GM18508 (cell line): ENCODE data around the gene SSU72.

Source experiments
- ATAC-seq: cut with Tn5 transposase; IDR thresholded peaks from one replicate; pipeline ENCODE4 v1.9.1; 2021; ENCODE audit warnings: moderate number of reproducible peaks; ENCODE audit not compliant: insufficient read depth, unreplicated experiment

The SSU72 gene

GRCh38 chr1:1574721-1575537 is at the start of gene SSU72:
SSU72 (minus strand) TSS chr1:1574863; CDS start chr1:1574557, 306 bp downstream.
- no peak for ATAC-seq

DNA sequence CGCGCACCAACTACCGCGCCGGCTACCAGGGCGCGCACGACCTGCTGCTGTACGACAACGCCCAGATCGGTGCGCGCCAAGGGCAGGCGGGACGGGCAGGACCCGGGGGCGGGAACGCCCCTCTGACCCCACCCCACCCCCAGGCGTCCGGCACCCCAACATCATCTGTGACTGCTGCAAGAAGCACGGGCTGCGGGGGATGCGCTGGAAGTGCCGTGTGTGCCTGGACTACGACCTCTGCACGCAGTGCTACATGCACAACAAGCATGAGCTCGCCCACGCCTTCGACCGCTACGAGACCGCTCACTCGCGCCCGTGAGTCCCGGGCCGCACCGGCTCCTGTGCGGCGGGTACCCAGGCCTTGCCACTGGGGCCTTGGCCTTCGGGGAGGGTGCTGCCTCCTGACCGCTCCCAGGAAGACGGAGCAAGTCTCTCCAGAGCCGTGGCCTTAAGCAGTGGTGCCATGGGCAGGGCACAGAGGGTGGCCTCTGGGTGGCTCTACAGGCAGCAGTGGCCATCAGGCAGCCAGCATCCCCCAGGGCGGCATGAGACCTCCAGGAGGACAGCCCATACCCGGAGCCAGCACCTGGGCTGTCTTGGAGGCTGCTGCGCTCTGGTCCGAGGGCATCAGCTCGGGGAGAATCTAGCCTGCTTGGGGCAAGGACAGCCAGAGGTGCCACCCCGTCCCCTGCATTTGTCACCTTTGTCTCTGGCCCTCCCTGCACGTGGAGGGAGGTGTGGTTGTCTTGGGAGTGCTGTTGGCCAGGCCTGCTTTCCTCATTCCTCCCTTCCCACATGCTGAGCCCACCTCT is 49.2 kb upstream of the SSU72 start:
- no peak for ATAC-seq

- no peak for ATAC-seq
These were observed 48.5 kb upstream of the SSU72 start for GRCh38 chr1:1623181-1623630.

DNA sequence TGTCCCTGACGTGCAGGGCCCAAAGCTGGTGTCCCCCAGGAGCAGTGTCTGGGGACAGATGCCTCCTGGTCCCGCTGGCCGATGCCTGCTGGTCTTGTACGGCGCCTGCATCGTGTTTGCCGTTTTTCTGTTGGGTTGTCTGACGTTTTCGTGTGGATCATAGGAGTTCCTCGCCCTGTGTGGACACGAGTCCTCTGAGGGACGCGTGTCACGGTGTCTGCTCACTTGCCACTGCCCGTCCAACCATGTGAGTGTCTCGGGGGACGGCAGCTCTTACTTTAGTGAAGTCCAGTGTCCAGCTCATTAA is 48.1 kb upstream of the SSU72 start:
- ATAC-seq = no peak

- ATAC-seq = no peak
These were observed 47.5 kb upstream of the SSU72 start for GRCh38 chr1:1622010-1622787.

GRCh38 chr1:1621173-1622009 is 46.7 kb upstream of the SSU72 start:
- no peak for ATAC-seq

DNA sequence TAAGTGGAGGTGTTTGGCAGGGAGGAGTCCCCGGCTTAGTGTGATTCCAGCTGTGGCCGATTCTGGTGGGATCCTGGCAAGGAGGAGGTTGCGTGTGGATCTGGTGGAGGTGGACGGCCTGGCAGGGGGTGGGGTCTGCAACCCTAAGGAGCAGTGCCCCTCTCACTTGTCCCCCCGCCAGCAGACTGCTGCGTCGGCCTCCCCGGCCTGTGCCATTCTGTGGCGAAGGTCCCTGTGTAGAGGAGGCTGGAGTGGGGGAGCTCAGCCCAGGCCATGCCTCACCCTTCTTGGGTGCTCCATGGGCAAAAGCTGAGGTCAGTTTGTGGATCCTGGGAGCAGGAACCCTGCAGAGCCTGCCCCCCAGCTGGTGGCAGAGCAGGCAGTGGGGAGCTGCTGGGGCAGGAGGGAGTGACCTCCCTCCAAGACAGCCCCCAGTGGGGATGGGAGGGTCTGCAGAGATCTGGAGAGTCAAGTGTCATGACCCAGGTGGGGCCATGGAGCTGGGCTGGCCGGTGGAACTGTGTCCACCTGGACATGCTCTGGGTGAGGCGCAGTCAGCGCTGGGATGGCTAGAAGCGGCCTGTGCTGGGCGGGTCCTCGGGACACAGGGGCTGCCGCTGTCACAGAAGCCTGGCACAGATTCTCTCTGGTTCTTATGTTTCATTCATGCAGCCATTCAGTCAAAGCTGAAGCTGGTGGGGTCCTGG is 45.9 kb upstream of the SSU72 start:
- no peak for ATAC-seq

DNA sequence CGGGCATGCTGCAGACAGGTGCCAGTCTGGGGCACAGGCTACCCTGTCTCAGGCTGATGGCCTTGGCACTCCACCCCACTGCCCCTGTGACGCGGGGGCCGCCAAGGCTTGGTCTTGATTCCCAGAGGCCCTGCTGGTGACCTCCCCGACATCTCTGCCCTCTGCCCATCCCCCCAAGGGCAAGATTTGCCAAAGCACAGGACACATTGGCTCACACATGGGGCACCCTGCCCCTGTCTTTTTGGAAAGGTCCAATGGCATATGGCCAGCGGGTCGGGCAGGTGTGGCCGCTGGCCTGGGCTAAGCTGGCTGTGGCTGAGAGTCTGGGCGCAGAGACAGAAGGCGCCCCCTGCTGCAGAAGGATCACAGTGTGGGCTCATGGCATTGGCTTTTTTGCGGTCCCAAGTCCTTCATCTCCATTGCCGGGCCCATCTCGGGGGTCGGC is 45.3 kb upstream of the SSU72 start:
- no peak for ATAC-seq

DNA sequence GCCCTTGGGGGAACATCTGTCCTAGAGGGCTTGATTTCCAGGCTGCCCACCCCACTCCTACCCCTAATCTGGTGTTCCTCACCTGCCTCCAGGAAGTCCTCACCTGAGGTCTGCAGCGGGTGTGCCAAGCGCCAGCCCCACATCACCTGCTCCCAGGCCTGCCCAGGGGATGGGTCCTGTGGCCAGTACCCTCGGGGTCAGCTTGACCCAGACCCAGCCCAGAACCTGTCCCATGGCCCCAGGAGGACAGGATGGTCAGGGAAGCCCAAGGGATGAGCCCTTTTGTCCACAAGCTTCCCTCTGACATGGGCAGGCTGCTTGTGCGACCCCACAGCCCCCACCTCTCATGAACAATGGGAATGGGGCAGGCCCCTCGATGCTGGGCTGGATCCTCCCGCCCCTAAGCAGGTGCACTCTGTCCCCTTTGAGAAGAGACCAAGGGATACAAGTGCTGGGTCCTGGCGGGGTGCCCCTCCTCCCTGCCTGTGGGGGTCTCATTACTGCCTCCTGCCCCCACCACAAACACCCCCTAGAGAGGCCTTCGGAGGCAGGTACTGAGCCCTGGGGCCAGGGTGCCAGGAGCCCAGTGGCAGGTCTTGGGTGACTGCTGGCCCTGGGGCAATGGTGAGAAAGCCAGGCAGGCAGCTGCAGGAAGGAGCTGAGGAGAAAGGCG is 43.9 kb upstream of the SSU72 start:
- ATAC-seq = no peak

GRCh38 chr1:1617925-1618324 is 43.3 kb upstream of the SSU72 start:
- no peak for ATAC-seq

DNA sequence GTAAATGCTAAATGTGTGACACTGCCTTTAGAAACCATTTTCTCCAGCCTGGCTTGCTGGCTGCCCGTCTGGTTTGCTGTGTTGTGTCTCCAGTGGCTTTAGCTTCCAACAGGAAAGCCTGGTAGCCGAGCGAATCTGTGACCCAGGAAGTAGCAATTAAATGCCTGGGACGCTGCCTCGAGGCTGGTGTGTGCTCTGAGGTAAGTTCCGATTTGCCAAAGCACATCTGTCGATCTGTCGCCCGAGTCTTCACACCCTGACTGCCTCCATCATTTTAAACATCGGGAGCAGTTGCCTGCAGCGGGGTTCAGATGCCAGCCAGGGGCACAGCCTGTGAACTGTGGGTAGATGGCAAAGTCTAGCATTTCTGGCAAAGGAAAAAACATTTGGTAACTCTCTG is 42.9 kb upstream of the SSU72 start:
- no peak for ATAC-seq

DNA sequence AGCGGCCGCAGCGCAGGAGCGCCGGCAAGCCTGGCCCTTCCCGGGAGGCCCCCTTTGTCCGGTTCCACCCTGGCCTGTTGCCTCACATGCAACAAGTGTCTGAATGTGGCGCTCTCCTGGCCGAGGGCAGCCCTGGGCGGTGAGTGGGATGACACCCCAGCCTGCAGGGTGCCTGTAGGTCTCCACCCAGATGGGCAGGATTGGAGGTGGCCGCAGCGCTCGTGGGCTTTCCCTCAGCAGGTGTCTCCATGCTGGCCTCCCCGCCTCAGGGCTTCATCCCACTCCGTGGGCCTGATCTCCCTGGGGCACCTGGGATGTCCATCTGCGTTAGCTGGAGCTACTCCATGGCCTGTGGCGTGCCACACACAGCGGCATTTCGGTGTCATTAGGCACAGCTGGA is 42.2 kb upstream of the SSU72 start:
- ATAC-seq = no peak

DNA sequence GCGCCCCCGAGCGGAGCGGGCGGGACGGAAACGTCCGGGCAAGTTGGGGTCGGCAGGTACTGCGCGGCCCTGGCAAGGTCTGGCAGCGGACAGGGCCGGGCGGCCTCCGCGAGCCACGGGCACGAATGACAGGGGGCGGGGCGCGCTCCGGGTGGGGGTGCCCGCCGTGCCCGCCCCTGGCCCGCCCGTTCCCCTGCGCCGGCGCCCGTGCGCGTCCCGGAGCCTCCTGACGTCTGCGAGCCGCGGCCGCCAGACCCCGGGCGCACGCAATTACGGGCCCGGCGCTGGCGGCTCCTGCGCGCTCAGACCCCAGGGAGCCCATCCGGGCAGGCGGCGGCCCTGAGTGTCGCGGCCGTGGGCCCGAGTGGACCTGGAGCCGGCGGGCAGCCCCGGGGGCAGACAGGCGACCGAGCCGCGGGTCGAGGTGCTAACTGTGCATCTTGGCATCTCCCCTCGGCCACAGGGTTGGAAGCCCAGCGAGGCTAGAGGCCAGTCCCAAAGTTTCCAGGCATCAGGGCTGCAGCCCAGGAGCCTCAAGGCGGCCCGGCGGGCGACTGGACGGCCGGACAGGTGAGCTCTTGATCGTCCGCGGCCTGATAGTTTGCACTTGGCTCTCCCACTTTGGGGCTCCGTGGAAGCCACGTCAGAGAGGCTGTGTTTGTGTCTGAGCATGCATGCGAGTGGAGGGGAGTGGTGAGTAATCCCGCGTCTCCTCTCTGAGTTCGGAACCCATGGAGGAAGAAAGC is 41.6 kb upstream of the SSU72 start:
- ATAC-seq = no peak

GRCh38 chr1:1615256-1616044 is 40.8 kb upstream of the SSU72 start, which contains the start of gene MIB2:
MIB2 (plus strand) TSS chr1:1615500; CDS start chr1:1623453, 7,953 bp downstream.
- peak; percentile 62 for ATAC-seq

- no peak for ATAC-seq
These were observed 40.2 kb upstream of the SSU72 start for GRCh38 chr1:1614954-1615255.

DNA sequence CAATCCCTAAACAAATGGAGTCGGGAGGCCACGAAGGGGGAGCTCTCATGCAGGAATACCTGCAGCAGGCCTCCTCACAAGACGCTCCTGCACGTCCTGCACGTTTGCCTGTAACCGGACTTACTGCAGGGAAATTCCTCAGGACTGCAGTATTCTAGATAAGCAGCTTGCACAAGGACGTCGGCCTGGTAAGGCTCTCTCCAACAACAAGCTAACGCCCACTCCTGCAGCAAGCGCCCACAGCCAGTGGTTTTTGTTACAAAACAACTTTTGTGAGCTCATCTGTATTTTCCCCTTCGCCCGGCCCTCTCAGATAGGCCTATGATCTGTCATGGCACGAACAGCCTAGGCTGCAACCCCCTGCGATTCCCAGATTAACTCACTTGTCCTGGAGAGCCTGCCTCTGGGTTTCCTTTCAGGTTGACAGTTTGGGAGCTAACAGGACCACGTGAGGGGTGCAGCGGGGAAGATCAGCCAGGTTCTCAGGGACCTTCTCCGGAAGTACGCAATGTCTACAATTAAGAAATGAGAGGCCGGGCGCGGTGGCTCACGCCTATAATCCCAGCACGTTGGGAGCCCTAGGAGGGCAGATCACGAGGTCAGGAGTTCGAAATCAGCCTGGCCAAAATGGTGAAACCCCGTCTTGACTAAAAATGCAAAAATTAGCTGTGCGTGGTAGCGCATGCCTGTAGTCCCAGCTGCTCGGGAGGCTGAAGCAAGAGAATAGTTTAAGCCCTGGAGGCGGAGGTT is 39.7 kb upstream of the SSU72 start:
- no peak for ATAC-seq
